ENCODE measurements around the gene SLC25A30. TPM values are rescaled to one million over a fixed set of nuclear protein-coding genes. Genes with fewer than 3 reads are reported as not detected.

Gene SLC25A30
- total and polyA plus RNA-seq, 2 of the 13 experiments (the other 11 are each of a cell fraction or from before 2014, with no cell fraction given), result 19.6 to 22.5 TPM

DNA sequence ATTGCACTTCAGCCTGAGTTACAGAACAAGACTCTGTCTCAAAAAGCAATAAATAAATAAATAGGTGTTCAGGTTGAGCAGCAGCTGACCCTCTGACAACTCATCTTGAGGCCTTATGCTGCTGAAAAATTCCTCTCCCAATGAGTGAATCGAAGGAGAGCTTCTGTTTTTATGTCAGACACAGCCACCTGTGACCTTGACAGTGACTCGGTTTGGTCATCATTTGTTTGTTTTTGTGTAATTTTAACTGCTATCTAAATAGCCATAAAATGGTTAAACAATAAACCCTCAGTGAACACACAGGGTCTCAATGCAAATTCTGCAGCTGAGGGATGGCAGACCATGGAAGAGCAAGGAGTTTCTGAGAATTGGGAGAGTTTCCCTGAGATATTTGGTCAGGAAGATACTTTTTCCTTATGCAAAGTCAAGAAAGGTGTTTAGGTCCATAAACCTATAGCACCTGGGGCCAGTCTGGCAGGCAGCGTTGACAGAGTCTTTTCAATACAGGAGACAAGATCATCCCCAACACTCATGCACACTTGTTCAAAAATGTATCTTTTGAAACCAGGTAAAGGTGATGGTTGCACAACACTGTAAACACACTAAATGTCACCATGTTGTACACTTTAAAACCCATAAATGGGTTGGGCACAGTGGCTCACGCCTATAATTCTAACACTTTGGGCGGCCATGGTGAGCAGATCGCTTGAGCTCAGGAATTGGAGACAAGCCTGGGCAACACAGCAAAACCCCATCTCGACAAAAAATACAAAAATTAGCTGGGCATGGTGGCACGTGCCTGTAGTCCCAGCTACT, 16.6 kb upstream of the SLC25A30 start (continued):
- TF ChIP-seq, protein P1, sequence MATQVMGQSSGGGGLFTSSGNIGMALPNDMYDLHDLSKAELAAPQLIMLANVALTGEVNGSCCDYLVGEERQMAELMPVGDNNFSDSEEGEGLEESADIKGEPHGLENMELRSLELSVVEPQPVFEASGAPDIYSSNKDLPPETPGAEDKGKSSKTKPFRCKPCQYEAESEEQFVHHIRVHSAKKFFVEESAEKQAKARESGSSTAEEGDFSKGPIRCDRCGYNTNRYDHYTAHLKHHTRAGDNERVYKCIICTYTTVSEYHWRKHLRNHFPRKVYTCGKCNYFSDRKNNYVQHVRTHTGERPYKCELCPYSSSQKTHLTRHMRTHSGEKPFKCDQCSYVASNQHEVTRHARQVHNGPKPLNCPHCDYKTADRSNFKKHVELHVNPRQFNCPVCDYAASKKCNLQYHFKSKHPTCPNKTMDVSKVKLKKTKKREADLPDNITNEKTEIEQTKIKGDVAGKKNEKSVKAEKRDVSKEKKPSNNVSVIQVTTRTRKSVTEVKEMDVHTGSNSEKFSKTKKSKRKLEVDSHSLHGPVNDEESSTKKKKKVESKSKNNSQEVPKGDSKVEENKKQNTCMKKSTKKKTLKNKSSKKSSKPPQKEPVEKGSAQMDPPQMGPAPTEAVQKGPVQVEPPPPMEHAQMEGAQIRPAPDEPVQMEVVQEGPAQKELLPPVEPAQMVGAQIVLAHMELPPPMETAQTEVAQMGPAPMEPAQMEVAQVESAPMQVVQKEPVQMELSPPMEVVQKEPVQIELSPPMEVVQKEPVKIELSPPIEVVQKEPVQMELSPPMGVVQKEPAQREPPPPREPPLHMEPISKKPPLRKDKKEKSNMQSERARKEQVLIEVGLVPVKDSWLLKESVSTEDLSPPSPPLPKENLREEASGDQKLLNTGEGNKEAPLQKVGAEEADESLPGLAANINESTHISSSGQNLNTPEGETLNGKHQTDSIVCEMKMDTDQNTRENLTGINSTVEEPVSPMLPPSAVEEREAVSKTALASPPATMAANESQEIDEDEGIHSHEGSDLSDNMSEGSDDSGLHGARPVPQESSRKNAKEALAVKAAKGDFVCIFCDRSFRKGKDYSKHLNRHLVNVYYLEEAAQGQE (IDR thresholded peaks at IDR 0.05; ENCODE audit: borderline replicate concordance in 1 of 2, low read depth in 1 of 2, low read length in 2 of 2), result 0 out of 4 replicates have a peak, but pooled peaks of 1 of the 2 experiments have one; percentile 24
- TF ChIP-seq, protein P2, sequence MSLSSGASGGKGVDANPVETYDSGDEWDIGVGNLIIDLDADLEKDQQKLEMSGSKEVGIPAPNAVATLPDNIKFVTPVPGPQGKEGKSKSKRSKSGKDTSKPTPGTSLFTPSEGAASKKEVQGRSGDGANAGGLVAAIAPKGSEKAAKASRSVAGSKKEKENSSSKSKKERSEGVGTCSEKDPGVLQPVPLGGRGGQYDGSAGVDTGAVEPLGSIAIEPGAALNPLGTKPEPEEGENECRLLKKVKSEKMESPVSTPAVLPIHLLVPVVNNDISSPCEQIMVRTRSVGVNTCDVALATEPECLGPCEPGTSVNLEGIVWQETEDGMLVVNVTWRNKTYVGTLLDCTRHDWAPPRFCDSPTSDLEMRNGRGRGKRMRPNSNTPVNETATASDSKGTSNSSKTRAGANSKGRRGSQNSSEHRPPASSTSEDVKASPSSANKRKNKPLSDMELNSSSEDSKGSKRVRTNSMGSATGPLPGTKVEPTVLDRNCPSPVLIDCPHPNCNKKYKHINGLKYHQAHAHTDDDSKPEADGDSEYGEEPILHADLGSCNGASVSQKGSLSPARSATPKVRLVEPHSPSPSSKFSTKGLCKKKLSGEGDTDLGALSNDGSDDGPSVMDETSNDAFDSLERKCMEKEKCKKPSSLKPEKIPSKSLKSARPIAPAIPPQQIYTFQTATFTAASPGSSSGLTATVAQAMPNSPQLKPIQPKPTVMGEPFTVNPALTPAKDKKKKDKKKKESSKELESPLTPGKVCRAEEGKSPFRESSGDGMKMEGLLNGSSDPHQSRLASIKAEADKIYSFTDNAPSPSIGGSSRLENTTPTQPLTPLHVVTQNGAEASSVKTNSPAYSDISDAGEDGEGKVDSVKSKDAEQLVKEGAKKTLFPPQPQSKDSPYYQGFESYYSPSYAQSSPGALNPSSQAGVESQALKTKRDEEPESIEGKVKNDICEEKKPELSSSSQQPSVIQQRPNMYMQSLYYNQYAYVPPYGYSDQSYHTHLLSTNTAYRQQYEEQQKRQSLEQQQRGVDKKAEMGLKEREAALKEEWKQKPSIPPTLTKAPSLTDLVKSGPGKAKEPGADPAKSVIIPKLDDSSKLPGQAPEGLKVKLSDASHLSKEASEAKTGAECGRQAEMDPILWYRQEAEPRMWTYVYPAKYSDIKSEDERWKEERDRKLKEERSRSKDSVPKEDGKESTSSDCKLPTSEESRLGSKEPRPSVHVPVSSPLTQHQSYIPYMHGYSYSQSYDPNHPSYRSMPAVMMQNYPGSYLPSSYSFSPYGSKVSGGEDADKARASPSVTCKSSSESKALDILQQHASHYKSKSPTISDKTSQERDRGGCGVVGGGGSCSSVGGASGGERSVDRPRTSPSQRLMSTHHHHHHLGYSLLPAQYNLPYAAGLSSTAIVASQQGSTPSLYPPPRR (CRISPR knock-in tag; IDR thresholded peaks at IDR 0.05; ENCODE audit: borderline replicate concordance), result peak; percentile 9; the same call in 1 of the 2 replicates
- no peak for TF ChIP-seq ZNF441 (CRISPR knock-in tag; IDR thresholded peaks at IDR 0.05; ENCODE audit: borderline replicate concordance)
- TF ChIP-seq KAT8 (CRISPR knock-in tag; IDR thresholded peaks at IDR 0.05), result peak; percentile 41; the same call in 1 of the 2 replicates
- 0 out of 2 replicates have a peak, but pooled peaks have one; percentile 17 for TF ChIP-seq SMAD3 (CRISPR knock-in tag; IDR thresholded peaks at IDR 0.05)
- TF ChIP-seq TEAD3 (CRISPR knock-in tag; optimal IDR thresholded peaks at IDR 0.05; ENCODE audit: borderline replicate concordance), result peak; percentile 36
- TF ChIP-seq ARNTL (CRISPR knock-in tag; IDR thresholded peaks at IDR 0.05), result no peak; the same call in 1 of the 2 replicates
- TF ChIP-seq ZNF225 (CRISPR knock-in tag; IDR thresholded peaks at IDR 0.05), result no peak
- peak; percentile 31; the same call in 1 of the 2 replicates for TF ChIP-seq NFIC (IDR thresholded peaks at IDR 0.05; ENCODE audit: low read length)
- peak; percentile 68; the same call in 1 of the 2 replicates for TF ChIP-seq ZNF605 (CRISPR knock-in tag; IDR thresholded peaks at IDR 0.05)
- TF ChIP-seq NCOR1 (IDR thresholded peaks at IDR 0.05; ENCODE audit: borderline replicate concordance, low read length), result peak; percentile 77; the same call in 1 of the 2 replicates
- peak; percentile 61; the same call in 1 of the 2 replicates for TF ChIP-seq HMG20A (CRISPR knock-in tag; IDR thresholded peaks at IDR 0.05; ENCODE audit: borderline replicate concordance)
- TF ChIP-seq, protein P3, sequence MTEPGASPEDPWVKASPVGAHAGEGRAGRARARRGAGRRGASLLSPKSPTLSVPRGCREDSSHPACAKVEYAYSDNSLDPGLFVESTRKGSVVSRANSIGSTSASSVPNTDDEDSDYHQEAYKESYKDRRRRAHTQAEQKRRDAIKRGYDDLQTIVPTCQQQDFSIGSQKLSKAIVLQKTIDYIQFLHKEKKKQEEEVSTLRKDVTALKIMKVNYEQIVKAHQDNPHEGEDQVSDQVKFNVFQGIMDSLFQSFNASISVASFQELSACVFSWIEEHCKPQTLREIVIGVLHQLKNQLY (CRISPR knock-in tag; IDR thresholded peaks at IDR 0.05), result no peak; the same call in 1 of the 2 replicates
- TF ChIP-seq SIX4 (CRISPR knock-in tag; IDR thresholded peaks at IDR 0.05), result no peak
- TF ChIP-seq, protein P4, sequence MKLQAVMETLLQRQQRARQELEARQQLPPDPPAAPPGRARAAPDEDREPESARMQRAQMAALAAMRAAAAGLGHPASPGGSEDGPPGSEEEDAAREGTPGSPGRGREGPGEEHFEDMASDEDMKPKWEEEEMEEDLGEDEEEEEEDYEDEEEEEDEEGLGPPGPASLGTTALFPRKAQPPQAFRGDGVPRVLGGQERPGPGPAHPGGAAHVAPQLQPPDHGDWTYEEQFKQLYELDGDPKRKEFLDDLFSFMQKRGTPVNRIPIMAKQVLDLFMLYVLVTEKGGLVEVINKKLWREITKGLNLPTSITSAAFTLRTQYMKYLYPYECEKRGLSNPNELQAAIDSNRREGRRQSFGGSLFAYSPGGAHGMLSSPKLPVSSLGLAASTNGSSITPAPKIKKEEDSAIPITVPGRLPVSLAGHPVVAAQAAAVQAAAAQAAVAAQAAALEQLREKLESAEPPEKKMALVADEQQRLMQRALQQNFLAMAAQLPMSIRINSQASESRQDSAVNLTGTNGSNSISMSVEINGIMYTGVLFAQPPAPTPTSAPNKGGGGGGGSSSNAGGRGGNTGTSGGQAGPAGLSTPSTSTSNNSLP (IDR thresholded peaks at IDR 0.05; ENCODE audit: low read depth, low read length), result peak; percentile 51; the same call in 1 of the 2 replicates
- no peak for TF ChIP-seq LCORL (IDR thresholded peaks at IDR 0.05)
- 0 out of 2 replicates have a peak, but pooled peaks have one; percentile 7 for TF ChIP-seq LCORL (CRISPR knock-in tag; IDR thresholded peaks at IDR 0.05)
- TF ChIP-seq ZNF333 (CRISPR knock-in tag; IDR thresholded peaks at IDR 0.05; ENCODE audit: borderline replicate concordance), result no peak

All from HepG2 (cell line).